GM23338 (cell line): Measurements from ENCODE around the gene TINCR.

Source experiments
- CREB1 ChIP-seq: fragments of 250-450 bp; sonication (Bioruptor Pico); IDR thresholded peaks from 2 replicates; pipeline ENCODE4 v1.5.0; 2020; ENCODE audit warnings: low read depth, mild to moderate bottlenecking, moderate library complexity
- EZH2 ChIP-seq: fragments of 200-600 bp; sonication (generic); IDR thresholded peaks from one replicate; pipeline ENCODE4 v1.8.0; 2017; ENCODE audit warnings: antibody characterized with exemption, mild to moderate bottlenecking, low read depth; ENCODE audit not compliant: unreplicated experiment
- EZH2phosphoT487 ChIP-seq: fragments of 200-600 bp; sonication (generic); IDR thresholded peaks from one replicate; pipeline ENCODE4 v1.8.1; 2018; ENCODE audit warnings: antibody characterized with exemption; ENCODE audit not compliant: unreplicated experiment
- JUNB ChIP-seq: IDR thresholded peaks from one replicate; pipeline ENCODE4 v1.6.1; 2016; ENCODE audit warnings: antibody characterized with exemption; ENCODE audit not compliant: unreplicated experiment
- POLR2AphosphoS5 ChIP-seq: IDR thresholded peaks from 2 replicates; pipeline ENCODE4 v1.6.1; 2016; ENCODE audit warnings: antibody characterized with exemption, low read depth
- STAT1 ChIP-seq: IDR thresholded peaks from one replicate; pipeline ENCODE4 v1.6.1; 2016; ENCODE audit warnings: antibody characterized with exemption; ENCODE audit not compliant: unreplicated experiment
- ZNF114 ChIP-seq: fragments of 250-450 bp; sonication (Bioruptor Pico); IDR thresholded peaks from 2 replicates; pipeline ENCODE4 v1.5.0; 2020; ENCODE audit warnings: mild to moderate bottlenecking, moderate library complexity
- ZNF331 ChIP-seq: fragments of 250-450 bp; sonication (Bioruptor Pico); IDR thresholded peaks from 2 replicates; pipeline ENCODE4 v1.5.0; 2020; ENCODE audit warnings: low read depth, mild to moderate bottlenecking, moderate library complexity
- TF ChIP-seq, protein P1 (sequence below), 2 experiments: fragments of 200-600 bp in 1 of 2; sonication (generic) in 1 of 2; conservative IDR thresholded peaks; 2 replicates each; pipeline versions ENCODE4 v1.5.1 to v1.6.1; 2016 to 2017; ENCODE audit warnings: antibody characterized with exemption in 2 of 2, low read depth in 2 of 2, mild to moderate bottlenecking in 2 of 2, moderate library complexity in 1 of 2
- TF ChIP-seq, protein P2 (sequence below): fragments of 250-450 bp; sonication (Bioruptor Pico); IDR thresholded peaks from 2 replicates; pipeline ENCODE4 v1.5.0; 2020; ENCODE audit warnings: mild to moderate bottlenecking, moderate library complexity
- TF ChIP-seq, protein P3 (sequence below): IDR thresholded peaks from one replicate; pipeline ENCODE4 v1.6.1; 2018; ENCODE audit warnings: antibody characterized with exemption; ENCODE audit not compliant: unreplicated experiment
- TF ChIP-seq, protein P4 (sequence below): IDR thresholded peaks from 2 replicates; pipeline ENCODE4 v1.6.1; 2016; ENCODE audit warnings: antibody characterized with exemption

DNA sequence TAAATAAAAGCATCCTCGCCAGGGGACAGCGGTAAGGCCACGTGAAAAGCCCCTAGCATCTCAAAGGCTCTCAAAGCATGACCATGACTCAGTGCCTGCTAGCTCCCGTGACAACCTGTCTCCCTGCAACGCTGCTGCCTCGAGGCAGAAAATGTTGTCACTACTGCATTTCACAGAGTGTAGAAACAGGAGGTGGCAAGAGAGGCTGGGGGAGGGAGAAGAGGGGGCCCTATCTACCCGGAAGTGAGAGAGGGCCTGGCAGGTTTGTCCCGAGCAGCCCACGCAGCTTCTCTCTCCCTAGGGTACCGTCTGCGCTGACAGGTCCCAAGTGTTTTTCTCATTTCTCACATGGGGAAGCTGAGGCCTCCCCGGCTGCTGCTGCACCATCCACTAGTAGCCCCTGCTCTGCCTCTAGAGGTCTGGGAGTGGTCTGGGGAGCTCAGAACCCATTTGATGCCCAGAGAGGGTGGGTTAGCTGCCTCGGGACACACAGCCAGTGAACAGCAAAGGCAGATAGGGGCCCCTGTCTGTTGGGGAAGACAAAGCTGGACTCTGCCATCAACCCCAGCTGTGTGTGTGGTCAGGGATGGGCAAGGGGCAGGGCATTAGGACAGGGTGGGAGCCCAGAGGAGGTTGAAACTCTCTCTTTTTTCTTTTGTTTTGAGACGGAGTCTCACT is 3.7 kb downstream of the TINCR start:
- TF ChIP-seq, protein P1, sequence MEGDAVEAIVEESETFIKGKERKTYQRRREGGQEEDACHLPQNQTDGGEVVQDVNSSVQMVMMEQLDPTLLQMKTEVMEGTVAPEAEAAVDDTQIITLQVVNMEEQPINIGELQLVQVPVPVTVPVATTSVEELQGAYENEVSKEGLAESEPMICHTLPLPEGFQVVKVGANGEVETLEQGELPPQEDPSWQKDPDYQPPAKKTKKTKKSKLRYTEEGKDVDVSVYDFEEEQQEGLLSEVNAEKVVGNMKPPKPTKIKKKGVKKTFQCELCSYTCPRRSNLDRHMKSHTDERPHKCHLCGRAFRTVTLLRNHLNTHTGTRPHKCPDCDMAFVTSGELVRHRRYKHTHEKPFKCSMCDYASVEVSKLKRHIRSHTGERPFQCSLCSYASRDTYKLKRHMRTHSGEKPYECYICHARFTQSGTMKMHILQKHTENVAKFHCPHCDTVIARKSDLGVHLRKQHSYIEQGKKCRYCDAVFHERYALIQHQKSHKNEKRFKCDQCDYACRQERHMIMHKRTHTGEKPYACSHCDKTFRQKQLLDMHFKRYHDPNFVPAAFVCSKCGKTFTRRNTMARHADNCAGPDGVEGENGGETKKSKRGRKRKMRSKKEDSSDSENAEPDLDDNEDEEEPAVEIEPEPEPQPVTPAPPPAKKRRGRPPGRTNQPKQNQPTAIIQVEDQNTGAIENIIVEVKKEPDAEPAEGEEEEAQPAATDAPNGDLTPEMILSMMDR (conservative IDR thresholded peaks at IDR 0.05; ENCODE audit: low read depth in 2 of 2) = no peak
- TF ChIP-seq EZH2 = no peak
- TF ChIP-seq POLR2AphosphoS5 = no peak
- no peak for TF ChIP-seq EZH2phosphoT487
- TF ChIP-seq, protein P2, sequence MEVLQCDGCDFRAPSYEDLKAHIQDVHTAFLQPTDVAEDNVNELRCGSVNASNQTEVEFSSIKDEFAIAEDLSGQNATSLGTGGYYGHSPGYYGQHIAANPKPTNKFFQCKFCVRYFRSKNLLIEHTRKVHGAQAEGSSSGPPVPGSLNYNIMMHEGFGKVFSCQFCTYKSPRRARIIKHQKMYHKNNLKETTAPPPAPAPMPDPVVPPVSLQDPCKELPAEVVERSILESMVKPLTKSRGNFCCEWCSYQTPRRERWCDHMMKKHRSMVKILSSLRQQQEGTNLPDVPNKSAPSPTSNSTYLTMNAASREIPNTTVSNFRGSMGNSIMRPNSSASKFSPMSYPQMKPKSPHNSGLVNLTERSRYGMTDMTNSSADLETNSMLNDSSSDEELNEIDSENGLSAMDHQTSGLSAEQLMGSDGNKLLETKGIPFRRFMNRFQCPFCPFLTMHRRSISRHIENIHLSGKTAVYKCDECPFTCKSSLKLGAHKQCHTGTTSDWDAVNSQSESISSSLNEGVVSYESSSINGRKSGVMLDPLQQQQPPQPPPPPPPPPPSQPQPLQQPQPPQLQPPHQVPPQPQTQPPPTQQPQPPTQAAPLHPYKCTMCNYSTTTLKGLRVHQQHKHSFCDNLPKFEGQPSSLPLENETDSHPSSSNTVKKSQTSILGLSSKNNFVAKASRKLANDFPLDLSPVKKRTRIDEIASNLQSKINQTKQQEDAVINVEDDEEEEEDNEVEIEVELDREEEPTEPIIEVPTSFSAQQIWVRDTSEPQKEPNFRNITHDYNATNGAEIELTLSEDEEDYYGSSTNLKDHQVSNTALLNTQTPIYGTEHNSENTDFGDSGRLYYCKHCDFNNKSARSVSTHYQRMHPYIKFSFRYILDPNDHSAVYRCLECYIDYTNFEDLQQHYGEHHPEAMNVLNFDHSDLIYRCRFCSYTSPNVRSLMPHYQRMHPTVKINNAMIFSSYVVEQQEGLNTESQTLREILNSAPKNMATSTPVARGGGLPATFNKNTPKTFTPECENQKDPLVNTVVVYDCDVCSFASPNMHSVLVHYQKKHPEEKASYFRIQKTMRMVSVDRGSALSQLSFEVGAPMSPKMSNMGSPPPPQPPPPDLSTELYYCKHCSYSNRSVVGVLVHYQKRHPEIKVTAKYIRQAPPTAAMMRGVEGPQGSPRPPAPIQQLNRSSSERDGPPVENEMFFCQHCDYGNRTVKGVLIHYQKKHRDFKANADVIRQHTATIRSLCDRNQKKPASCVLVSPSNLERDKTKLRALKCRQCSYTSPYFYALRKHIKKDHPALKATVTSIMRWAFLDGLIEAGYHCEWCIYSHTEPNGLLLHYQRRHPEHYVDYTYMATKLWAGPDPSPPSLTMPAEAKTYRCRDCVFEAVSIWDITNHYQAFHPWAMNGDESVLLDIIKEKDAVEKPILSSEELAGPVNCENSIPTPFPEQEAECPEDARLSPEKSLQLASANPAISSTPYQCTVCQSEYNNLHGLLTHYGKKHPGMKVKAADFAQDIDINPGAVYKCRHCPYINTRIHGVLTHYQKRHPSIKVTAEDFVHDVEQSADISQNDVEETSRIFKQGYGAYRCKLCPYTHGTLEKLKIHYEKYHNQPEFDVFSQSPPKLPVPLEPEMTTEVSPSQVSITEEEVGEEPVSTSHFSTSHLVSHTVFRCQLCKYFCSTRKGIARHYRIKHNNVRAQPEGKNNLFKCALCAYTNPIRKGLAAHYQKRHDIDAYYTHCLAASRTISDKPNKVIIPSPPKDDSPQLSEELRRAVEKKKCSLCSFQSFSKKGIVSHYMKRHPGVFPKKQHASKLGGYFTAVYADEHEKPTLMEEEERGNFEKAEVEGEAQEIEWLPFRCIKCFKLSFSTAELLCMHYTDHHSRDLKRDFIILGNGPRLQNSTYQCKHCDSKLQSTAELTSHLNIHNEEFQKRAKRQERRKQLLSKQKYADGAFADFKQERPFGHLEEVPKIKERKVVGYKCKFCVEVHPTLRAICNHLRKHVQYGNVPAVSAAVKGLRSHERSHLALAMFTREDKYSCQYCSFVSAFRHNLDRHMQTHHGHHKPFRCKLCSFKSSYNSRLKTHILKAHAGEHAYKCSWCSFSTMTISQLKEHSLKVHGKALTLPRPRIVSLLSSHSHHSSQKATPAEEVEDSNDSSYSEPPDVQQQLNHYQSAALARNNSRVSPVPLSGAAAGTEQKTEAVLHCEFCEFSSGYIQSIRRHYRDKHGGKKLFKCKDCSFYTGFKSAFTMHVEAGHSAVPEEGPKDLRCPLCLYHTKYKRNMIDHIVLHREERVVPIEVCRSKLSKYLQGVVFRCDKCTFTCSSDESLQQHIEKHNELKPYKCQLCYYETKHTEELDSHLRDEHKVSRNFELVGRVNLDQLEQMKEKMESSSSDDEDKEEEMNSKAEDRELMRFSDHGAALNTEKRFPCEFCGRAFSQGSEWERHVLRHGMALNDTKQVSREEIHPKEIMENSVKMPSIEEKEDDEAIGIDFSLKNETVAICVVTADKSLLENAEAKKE (CRISPR knock-in tag) = no peak
- TF ChIP-seq, protein P3, sequence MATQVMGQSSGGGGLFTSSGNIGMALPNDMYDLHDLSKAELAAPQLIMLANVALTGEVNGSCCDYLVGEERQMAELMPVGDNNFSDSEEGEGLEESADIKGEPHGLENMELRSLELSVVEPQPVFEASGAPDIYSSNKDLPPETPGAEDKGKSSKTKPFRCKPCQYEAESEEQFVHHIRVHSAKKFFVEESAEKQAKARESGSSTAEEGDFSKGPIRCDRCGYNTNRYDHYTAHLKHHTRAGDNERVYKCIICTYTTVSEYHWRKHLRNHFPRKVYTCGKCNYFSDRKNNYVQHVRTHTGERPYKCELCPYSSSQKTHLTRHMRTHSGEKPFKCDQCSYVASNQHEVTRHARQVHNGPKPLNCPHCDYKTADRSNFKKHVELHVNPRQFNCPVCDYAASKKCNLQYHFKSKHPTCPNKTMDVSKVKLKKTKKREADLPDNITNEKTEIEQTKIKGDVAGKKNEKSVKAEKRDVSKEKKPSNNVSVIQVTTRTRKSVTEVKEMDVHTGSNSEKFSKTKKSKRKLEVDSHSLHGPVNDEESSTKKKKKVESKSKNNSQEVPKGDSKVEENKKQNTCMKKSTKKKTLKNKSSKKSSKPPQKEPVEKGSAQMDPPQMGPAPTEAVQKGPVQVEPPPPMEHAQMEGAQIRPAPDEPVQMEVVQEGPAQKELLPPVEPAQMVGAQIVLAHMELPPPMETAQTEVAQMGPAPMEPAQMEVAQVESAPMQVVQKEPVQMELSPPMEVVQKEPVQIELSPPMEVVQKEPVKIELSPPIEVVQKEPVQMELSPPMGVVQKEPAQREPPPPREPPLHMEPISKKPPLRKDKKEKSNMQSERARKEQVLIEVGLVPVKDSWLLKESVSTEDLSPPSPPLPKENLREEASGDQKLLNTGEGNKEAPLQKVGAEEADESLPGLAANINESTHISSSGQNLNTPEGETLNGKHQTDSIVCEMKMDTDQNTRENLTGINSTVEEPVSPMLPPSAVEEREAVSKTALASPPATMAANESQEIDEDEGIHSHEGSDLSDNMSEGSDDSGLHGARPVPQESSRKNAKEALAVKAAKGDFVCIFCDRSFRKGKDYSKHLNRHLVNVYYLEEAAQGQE = no peak
- no peak for TF ChIP-seq ZNF114 (CRISPR knock-in tag)
- TF ChIP-seq ZNF331 (CRISPR knock-in tag) = no peak
- no peak for TF ChIP-seq JUNB
- no peak for TF ChIP-seq CREB1
- TF ChIP-seq, protein P4, sequence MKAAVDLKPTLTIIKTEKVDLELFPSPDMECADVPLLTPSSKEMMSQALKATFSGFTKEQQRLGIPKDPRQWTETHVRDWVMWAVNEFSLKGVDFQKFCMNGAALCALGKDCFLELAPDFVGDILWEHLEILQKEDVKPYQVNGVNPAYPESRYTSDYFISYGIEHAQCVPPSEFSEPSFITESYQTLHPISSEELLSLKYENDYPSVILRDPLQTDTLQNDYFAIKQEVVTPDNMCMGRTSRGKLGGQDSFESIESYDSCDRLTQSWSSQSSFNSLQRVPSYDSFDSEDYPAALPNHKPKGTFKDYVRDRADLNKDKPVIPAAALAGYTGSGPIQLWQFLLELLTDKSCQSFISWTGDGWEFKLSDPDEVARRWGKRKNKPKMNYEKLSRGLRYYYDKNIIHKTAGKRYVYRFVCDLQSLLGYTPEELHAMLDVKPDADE = no peak
- no peak for TF ChIP-seq STAT1
